C1 segment of cervical spinal cord (tissue), 14 donors: ENCODE measurements around the gene FAM227B.
"Not testable (repeated sequence)": the region's sequence is repeated elsewhere in the genome, so short reads cannot be mapped to it uniquely, and the experiment has no call there.

Experiments
- DNase-seq, 14 donors: peaks; one replicate each; lab custom pipeline; 2025; lab: John Stamatoyannopoulos, UW

FAM227B gene

DNA sequence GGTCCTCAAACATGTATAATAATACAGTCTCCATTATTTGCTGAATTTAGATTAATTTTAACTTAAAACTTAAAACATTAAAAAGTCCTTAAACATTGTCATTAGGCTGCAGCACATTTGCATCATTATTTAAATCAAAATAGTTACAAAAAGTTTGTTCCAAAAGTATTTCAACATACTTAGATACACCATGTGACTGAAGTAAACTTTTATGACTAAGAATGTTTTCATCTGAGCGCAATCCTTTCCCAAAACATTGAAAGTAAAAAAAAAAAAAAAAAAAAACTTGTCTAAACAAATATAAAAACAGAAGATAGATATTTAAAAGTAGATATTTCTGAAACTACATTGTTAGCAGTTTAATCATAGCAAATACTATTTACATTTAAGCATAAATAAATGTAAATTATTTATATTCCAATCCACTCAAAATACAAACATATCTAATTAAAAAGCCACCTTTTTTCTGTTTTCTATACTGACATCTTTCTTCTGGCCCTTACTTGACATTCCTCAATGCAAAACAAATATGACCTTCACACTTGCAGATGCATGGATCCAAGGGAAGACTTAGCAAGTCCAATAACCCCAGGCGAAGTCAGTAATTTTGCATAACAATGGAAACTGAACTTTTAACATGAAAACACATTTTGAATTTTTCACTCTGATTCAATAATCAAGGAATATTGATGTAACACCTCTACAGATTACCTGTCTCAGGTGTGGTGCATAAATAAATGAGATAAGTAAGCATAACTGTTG lies 10.3 kb downstream of the FAM227B start:
- DNase-seq = no peak

DNA sequence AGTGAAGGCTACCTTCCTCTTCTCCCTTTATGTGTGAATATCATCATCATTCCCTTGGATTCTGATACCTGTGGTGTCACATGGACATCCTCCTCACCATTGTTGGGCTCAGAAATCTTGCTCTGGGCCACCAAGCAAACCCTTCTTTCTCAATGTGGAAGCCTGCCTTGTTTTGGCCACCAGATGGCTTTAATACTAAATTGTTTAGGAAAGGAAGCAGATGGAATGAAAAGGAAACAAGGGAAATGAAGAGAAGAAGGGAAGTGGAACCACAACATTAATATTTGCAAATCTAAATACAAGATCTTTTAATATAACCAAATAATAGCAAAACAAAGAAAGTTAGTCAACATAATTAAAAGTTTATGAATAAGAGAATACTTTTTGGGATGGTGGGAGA lies 14.0 kb downstream of the FAM227B start:
- DNase-seq = no peak

DNA sequence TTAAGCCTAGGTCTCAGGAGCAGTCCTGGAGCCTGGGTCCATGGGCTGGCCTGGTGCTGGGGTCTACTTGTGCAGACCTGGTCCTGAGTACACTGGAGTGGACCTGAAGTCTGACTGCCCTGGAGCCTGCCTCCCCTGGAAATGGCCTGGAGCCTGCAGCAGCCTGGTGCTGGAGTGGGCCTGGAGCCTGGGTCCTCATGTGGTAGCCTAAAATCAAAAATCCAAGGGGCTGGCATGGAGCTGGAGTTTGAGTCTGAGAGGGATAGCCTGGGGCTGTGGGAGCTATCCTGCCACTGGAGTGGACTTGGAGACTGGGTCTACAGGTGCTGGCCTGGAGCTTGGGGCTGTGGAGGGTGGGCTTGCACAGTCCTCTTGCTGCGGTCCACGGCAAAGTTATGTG lies 15.0 kb downstream of the FAM227B start:
- DNase-seq = no peak

DNA sequence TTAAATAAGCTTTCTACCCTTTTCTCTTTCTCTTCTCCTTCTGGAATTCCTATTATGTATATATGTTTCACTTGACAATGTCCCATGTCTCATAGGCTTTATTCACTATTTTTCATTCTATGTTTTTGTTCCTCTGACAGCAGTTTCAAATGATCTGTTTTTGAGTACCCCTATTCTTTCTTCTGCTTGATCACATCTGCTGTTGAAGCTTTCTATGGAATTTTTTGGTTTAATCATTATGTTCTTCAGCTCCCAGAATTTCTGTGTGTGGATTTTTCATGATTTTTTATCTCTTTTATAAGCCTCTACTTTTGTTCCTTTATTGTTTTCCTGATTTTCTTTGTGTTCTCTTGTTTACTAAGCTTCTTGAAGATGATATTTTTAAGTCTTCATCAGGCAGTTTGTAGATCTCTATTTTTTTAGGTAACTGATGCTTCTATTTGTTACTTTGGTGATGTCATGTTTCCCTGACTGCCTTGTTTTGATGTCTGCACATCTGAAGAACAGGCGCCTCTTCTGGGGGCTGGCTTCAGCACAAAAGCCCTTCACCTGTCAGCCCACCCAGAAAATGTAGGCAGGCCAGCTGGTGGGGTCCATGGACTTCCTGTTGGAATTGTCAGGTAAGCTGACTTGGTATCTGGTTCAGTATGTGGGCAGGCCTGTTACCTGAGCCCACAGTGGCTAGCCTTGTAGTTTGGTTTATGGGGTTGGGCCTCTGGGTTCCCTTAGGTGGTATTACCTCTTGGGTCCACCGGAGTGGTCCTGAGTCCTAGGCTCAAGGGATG lies 15.8 kb downstream of the FAM227B start:
- no peak for DNase-seq

DNA sequence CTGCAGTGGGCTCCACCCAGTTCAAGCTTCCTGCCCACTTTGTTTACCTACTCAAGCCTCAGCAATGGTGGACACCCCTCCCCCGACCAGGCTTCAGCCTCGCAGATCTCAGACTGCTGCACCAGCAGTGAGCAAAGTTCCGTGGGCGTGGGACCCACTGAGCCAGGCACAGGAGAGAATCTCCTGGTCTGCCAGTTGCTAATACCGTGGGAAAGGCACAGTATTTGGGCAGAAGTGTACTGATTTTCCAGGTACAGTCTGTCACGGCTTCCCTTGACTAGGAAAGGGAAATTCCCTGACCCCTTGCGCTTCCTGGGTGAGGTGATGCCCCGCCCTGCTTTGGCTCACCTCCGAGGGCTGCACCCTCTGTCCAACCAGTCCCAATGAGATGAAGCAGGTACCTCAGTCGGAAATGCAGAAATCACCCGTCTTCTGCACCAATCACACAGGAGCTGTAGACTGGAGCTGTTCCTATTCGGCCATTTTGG lies 27.7 kb downstream of the FAM227B start:
- DNase-seq = not testable (repeated sequence)

DNA sequence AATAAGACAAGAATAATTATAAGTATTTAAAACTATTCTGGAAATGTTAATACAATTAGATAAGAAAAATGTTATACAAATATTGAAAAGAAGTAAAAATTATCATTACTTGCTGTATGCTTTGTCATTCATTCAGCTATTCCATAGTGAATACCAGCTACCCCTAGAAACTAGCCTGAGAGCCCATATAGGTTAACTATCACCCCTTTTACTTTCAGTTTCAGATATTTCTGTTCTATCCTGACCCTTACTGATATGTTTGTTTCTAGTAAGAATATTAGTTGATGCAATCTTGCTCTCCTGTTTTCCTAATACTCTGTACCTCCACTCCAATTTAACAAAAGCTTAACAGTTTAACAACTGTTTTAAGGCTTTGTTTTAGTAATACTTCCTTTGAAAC lies 31.6 kb downstream of the FAM227B start:
- DNase-seq = no peak

DNA sequence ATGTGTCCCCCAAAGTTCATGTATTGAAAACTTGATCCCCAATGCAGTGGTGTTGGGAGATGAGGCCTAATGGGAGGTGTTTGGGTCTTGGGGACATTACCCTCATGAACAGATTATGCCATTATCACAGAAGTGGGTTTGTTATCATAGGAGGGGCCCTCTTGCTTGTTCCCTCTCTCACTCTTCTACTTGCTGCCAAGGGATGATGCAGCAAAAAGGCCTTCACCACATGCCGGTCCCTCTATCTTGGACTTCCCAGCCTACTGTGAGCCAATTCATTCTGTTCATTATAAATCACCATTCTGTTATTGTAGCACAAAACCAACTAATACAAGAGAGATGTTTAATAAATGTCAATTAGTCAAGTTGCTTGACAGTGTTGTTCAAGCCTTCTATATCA lies 47.2 kb downstream of the FAM227B start:
- DNase-seq = no peak

DNA sequence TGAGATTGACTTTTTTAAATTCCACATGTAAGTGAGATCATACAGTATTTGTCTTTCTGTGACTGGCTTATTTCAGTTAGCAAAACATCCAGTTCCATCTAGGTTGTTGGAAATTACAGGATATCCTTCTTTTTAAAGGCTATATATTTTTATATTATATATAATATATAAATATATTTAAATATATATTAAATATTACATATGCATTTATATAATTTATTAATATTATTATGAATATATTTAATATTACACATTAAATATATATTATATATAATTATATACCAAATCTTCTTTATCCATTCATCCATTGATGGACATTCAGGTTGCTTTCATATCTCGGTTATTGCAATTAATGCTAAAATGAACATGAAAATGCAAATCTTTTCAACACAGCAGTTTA lies 49.9 kb downstream of the FAM227B start:
- DNase-seq = no peak

DNA sequence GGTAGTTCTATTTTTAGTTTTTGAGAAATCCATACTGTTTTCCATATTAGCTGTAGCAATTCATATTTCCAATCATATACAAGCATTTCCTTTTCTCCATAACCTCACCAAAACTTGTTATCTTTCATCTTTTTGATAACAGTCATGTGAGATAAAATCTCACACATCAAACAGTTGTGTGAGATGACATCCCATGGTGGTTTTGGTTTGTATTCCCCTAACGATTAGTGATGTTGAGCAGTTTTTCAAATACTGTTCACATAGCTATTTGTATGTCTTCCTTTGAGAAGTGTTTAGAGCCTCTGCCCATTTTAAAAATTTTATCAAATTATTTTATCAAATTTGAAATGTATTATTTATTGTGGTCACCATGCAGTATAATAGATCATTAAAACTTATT lies 50.4 kb downstream of the FAM227B start:
- no peak for DNase-seq

DNA sequence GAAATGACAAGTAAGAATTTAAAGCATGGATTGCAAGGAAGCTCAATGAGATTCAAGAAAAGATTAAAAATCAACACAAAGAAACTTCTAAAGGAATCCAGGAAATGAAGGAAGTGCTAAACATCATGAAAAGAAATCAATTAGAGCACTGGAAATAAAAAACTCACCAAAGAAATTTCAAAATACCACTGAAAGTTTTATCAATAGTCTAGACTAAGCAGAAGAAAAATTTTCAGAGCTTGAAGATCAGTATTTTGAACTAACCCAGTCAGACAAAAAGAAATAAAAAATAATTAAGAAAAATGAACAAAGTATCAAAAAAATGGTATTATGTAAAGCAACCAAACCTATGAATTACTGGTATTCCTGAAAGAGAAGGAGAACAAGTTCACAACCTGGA lies 60.6 kb downstream of the FAM227B start:
- DNase-seq = no peak

DNA sequence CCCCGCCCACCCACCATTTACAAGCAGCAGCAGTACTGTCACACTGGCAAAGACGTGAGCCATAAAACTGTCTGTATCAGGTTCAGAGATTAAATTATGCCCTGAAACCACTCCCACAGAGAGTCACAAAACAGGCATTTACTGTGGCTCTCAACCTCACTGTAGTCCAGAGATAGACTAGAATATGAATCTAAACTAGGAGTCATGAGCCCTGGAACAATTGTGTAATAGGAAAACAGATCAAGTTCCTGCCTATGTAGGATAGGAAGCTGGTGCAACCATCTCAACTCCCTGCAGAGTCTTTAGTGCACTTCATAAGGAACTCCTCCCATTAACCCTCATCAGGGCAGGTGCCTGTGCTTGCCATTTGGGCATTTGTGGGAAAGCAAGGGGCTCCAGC lies 61.7 kb downstream of the FAM227B start:
- DNase-seq = no peak

DNA sequence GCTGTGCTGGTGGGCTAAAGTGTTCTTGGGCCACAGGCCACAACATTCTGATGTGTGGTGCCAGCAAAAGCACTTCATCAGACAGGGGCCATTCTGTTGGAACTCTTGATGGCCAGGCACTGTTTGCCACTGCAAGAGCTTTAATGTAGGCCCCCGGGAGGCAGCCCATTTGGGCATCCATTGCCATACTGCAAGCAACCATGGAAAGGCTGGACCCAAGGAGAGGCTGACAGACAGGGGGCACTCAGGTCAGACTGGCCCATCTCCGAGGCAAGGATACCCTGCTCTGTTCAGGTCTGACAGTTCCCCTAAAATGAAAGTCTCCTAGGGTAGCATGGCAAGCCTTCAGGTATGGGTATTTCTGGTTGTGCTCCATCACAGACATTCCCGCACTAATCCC lies 64.2 kb downstream of the FAM227B start:
- DNase-seq = no peak

DNA sequence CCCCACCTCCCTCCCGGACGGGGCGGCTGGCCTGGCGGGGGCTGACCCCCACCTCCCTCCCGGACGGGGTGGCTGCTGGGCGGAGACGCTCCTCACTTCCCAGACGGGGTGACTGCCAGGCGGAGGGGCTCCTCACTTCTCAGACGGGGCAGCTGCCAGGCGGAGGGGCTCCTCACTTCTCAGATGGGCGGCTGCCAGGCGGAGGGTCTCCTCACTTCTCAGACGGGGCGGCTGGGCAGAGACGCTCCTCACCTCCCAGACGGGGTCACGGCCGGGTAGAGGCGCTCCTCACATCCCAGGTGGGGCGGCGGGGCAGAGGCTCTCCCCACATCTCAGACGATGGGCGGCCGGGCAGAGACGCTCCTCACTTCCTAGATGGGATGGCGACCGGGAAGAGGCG lies 70.3 kb downstream of the FAM227B start:
- not testable (repeated sequence) for DNase-seq

DNA sequence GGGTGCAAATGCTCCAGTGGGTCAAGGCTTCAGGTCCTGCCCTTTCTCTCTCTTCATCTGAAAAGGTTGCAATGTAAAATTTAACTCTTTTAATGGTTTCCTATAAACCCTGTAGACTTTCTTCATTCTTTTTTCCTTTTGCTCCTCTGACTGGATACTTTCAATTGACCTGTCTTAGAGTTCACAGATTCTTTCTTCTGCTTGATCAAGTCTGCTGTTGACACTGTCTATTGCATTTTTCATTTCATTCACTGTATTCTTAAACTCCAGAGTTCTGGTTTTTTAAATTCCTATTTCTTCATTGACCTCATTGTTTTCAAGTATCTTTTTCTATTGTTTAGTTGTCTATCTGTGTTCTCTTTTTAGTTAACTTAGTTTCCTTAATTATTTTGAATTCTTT lies 82.1 kb downstream of the FAM227B start:
- DNase-seq = no peak

DNA sequence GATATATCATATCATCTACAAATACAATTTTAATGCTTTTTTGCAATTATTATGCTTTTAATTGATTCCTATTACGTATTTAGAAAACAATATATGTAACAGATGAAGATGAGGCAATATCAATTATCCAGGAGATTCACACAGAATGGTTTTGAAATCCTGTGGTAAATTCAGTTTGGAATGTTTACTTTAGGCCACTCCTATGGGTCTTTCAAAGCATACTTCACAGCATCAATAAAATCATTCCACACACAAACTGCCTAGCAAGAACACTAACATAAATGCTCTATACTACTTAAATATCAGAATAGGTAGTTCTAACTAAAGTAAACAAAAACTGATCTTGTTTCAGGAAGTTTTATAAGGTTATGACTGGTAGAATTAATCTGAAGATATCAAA lies 90.5 kb downstream of the FAM227B start:
- DNase-seq = no peak

DNA sequence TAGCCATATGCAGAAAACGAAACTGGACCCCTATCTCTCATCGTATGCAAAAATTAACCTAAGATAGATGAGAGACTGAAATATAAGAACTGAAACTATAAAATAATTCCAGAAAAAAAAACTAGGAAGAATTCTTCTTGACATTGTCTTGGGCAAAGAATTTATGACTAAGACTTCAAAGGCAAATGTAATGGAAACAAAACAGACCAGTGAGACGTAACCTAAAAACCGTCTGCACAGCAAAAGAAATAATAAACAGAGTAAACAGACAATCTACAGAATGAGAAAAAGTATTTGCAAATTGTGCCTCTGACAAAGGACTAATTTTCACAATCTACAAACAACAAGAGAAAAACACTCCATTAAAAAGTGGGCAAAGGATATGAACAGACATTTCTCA lies 92.3 kb downstream of the FAM227B start:
- no peak for DNase-seq

DNA sequence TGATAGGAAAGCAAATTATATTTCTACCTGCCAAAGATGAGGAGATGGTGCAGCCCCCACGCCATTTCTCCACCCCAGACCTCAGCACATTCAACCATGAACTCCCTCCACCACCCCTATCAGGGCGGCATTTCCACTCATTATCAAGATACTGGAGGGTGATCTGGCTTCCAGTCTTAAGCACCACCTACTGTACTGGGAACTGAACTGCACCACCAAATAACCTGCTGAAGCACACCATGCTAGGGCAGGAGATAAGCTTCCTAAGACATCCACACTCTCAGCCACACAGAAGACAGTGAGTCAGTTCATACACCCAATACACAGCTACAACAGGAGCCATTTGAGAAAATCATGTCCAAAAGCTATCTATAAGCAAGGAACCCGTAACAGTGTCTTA lies 98.8 kb downstream of the FAM227B start:
- DNase-seq = no peak

DNA sequence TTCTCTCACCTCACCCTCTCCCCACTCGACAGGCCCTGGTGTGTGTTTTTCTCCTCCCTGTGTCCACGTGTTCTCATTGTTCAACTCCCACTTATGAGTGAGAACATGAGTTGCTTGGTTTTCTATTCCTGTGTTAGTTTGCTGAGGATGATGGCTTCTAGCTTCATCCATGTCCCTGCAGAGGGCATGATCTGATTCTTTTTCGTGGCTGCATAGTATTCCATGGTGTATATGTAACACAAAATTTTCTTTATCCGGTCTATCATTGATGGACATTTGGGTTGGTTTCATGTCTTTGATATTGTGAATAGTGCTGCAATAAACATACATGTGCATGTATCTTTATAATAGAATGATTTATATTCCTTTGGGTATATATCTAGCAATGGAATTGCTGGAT lies 107.9 kb downstream of the FAM227B start:
- not testable (repeated sequence) for DNase-seq

DNA sequence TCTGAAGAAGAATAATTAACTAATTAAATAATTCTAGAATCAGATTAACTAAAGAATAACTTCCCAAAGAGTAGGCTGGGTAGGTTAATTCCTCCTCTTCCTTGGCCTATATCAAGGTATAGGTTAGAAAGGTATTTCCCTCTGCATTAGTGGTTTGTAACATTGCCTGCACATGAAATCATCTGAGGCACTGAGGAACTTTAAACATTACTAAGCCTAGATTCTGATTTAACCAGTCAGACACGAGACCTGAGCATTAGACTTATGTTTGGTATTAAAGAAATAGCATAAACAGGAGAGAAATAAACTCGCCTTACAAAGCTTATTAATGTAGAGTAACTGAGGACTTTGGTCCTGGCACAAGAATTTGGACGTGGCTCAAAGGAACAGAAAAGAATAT lies 113.4 kb downstream of the FAM227B start:
- DNase-seq = no peak

DNA sequence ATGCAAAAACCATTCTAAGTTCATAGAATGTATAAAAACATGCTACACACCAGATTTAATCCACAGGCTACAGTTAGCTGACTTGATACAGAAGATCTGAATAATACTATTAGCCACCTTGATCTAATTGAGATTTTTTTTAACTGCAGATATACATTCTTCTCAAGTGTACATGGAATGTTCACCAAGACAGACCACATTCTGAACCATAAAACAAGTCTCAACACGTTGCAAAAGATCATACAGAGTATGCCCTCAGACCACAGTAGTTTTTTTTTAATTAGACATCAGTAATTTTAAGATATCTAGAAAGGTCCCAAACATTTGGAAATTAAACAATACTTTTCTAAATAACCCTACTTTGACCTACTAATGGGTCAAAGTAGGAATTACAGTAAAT lies 114.3 kb downstream of the FAM227B start:
- no peak for DNase-seq

DNA sequence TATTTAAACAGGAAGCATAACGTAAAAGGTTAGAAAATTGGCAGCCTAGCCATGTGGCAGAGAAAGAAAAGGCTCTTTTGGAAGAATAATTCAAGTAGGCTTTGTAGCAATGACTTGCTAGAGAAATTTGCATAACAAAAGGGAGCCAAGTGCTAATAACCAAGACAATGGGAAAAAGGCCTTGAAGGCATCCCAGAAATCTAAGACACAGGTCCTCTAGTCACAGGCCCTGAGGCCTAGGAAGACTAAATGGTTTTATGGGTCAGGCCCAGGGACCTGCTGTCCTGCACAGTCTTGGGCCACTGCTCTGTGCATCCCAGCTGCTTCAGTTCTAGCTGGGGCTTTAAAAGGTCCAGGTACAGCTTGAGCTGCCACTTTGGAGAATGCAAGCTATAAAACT lies 119.0 kb downstream of the FAM227B start:
- DNase-seq = no peak

DNA sequence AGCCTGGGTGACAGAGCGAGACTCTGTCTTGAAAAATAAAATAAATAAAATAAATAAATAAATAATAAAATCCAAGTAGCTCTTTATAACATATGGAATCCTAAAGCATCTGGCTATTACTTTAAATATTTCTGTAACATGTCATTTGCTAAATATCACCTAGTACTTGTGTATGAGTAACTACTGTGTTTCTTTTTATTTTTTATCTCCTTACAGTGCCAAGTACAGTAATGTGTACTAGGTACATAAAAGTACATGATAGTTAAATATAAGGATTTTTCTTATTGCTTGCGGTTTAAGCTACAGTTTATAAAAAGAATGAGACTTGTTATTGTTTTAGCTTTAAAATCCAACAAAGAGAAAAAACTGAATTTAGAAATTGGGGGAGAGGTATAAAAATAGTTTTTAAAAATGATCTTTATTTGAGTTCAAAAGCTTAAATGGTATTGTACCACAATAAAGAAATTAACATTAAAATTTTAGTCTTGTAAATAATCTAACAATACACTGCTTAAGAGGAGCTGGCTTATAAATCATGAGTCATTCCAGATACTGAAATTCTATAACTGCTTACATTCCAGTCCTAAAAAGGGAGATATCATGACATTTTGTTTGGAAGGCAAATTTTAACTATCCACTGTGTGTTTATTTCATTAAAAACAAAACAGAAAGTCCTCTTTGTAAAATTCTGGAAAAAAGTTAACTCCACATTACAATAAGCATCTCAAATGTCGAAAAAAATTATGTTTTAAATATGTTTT lies 124.4 kb downstream of the FAM227B start:
- no peak for DNase-seq
